HG03025 (cell line): ENCODE results near the gene CST5.
"Not testable (repeated sequence)": the region's sequence is repeated elsewhere in the genome, so short reads cannot be mapped to it uniquely, and the experiment has no call there.

ENCODE experiments used
- ATAC-seq: cut with Tn5 transposase; IDR thresholded peaks from one replicate; pipeline ENCODE4 v1.9.1; 2021; ENCODE audit warnings: mild to moderate bottlenecking, moderate library complexity; ENCODE audit not compliant: unreplicated experiment, low FRiP score

The CST5 gene, protein sequence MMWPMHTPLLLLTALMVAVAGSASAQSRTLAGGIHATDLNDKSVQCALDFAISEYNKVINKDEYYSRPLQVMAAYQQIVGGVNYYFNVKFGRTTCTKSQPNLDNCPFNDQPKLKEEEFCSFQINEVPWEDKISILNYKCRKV

DNA sequence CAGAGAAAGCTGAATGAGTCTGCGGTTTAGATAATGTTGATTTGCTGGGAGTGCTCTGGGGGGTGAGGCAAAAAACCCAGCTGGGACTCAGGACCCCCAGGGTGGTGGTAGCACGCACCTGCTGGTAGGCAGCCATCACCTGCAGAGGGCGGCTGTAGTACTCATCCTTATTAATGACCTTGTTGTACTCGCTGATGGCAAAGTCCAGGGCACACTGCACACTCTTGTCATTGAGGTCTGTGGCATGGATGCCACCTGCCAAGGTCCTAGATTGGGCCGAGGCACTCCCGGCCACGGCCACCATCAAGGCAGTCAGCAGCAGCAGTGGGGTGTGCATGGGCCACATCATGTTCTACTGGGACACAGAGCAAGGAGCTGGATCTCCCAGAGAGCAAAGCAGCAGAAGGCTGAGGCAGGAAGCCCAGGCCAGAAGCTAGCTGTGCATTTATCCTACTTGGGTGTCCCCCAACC lies at the start of gene CST5:
CST5 (minus strand) TSS at position 421 of the 471 bp plus-strand sequence; CDS start at position 349, 72 bp downstream.
- ATAC-seq: no peak

DNA sequence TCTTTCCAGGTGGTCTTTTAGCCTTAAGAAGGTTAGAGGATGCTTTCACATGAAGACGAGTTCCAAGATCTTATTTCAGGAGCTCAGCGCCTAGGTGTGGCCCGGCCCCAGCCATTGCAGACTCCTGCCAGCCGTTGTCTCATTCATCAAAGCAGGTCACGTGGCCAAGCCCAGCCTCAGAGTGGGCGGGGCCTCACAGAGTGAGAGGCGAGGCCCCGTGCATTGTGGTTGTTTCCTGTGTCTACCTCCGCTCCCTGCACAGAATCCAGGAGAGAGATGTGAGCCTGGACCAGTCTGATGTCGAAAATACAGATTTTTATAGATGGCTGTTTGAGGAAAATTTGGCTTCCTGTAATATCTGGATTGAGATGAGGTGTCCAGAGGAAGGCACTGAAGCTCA lies 49.2 kb upstream of the CST5 start:
- ATAC-seq: no peak

DNA sequence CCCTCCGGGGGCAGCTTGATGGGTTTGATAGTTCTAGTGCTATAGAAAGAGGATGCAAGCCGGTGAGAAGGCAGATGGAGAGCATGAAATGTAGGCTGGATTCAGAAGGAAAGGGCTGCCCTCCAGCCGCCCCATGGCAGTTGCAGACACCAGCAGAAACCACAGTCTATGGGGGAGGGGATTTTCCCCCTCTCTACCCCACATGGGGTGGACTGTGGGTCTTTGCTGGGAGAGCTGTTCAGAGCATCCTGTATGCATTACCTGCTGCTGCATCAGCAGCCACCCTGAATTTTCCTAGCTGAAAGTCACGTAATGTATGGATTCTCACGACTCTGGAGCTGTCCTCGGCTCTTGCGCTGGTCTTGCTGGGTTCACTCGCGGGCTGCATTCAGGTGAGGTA lies 48.8 kb upstream of the CST5 start:
- ATAC-seq: no peak

DNA sequence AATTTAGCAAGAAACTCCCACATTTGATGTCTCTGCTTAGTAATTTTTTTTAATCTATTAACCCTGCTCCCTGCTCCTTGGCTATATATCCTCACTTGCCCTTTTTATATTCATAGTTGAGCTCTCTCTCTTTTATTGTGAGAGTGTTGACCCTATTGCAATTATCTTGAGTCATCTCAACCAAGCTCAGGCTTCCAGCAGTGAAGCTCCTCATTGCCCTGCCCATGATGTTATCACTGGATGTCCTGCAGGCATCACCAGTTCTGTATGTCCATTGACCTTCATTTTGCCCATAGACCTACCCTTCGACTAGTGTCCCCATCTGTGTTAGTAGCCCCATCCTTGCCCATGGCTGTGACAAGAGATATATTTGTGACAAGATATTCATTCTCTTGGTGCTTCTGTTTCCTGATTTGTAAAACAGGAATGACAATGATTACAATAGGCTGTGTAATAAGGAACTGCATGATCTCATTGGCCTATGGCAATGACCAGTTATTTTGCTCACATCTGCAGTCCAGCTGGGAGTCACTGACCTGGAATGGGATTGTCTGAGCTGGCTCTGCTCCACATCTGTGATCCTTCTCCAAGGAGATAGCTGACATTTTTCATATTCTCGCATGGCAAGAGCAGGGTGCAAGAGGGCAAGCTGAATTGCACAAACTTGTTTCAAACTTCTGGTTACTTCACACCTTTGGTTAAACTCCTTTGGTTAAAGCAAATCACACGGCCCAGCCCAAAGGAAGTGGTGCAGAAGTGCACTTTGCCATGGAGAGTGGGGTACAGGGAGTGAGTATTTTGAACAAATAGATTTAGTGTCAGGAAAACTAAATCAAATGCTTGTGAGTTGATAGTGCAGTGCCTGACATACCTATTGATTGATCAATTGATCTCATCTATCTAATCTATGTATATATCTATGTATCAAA lies 47.7 kb upstream of the CST5 start:
- ATAC-seq: no peak

DNA sequence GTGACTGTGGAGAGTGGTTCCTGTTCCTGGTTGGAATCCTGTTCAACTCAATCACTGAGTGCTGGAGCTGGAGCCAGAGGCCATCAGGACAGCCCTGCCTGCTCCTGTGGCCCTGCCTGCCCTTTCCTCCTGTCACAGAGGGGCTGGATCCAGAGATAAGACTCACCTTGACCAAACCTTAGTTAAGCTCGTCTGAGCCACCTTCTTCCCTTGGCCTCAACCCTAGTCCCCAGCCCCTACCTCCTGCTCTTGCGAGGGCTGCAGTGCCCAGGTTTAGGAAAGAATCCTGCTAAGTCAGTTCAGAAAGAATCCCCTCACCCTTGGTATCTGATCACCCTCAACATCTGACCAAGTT lies 47.0 kb upstream of the CST5 start:
- no peak for ATAC-seq

DNA sequence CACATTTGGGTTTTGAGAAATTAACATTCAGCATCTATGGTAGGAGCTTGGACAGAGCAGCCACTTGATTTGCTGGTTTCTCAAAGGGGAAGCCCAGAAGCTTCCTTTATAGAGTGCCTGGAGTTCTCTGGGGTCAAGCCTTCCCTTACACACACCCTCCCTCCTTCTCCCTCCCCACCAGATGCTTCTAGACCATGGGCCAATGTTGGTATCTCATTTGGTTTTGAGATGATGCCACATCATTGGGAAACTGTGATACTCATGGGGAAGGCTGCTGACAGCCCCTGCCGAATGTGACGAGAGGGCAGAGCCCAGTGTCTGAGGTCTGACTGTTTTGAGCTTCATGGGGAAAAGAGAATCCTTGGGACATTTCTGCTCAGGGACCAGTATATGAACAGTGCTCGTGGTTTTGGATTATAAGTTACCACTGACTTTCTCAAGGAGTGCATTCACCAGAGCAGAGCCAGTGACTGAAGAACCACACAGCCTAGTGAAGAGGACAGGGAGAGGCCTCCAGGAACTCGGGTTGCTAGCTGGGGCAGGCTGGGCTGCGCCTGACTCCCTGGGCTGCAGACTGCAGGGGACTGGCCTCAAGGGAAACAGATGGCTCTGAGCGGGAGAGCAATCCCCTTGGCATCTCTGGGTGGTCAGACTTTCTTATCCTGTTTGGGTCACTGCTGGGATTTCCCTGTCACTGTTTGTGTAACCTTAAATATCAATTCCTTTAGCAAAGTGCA lies 46.4 kb upstream of the CST5 start:
- ATAC-seq: no peak

DNA sequence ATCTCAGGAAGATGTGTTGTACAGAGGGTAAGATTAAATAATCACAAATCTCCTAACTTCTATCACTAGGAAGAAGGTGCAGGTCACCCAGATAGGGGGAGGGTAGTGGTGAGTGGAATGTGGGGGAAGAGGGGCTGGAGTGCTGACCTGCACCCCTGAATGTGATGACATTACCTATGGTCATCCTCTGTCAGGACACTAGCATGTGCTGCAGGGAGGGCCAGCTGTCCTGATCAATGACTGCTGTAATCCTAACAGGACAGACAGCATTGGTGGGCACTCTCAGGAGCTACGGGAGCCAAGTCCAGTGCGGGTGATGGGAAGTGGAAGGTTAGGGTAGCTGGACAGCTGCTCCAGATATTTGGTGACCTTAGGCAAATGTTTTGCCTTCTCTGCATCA lies 45.2 kb upstream of the CST5 start:
- no peak for ATAC-seq

DNA sequence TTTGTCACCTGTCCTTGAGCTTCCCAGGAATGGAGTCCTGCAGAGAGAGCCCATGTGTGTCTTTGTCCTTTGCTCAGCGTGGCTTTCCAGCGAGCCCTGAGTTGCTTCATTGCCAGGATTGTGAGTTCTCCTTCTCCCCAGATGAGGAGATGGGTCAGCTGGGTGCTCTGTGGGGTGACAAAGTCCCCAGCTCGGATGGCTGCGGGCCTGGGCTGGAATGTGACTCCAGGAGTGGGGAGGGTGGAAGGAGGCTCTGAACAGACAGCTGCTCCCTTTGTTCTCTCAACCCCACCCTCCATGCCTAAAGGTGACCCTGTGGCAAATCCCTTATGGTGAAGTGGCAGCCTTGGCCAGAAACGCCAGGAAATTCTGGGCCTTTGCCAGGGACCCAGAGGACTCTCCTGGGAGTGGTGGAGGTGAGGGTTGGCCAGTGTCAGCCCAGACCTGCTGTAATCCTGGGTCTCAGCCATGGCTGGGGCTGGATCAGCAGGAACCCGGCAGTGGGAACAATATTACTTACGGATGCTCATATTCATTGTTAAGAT lies 44.4 kb upstream of the CST5 start:
- no peak for ATAC-seq

DNA sequence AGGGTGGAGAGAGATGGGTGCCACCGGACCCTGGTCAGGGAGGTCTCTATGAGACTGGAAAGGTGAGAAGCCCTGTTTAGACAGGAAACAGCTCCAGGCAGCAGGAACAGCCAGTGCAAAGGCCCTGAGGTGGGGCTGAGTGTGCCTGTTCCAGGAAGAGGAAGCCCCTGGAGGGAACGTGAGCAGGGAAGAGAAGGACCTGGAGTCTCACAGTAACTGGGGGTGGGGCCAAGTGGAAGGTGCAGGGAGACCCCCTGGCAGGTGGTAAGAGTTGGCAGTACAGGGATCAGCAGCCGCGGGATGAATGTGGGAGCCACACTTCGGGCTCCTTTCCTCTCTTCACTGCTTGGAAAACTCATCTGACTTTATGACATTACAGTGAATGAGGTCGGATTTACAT lies 43.8 kb upstream of the CST5 start:
- no peak for ATAC-seq

DNA sequence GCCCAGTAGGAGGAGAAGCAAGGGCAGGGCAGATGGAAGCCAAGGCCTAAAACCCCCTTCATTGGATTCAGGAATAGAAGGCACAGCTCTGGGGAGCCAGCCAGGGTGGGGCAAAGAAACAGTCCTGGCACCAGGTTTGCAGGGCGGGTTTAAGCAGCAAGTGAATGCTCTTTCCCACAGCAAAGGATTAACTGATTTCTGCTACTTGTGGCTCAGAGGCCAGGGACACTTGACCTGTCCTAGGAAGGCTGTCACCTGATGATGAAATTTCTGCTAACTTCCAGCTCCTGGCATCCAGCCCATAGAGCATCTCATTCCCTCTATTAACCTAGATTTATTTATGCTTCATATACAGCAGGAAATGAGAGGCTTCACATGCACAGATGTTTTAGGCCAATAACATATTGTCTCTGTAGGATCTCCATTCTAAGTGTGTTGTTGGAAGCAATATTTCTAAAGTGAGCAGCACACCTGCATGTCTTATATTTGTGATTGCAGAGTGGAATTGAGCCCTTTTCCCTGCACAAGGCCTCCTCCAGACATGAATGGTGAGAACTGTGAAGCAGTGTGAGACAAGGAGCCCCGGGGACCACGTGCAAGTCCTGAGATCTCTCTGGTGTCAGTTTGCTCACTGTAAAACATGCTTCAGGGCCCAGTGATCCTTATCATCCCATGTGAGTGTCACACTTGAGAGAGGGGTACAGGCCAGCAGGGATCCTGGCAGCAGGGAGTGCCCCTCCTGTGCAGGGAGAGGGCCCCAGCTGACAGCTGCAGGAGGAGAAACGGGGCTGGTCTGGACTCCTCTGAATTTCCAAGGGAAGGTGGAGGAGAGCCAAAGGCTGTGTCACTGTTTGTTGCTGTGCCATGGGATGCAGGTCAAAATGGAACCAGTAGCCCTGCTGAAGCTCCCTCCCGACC lies 41.1 kb upstream of the CST5 start:
- no peak for ATAC-seq

DNA sequence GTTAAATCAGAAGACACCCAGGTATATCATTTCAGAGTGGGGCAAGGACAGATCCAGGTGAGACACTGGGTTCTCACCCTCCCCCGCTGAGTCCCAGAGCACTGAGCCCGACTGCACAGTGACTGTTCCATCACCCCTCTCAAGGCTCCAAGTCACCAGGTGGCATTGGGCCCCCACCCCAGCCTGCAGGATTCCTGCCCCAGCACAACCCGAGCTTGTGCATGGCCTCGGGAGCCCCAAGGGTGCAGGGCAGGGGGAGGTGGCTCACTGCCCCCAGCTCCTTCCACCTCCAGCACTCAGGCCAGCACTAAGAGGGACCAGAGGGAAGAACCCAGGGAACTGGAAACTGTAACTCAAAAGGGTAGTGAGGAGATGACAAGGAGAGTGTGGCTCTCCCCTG lies 39.3 kb upstream of the CST5 start:
- ATAC-seq: no peak

DNA sequence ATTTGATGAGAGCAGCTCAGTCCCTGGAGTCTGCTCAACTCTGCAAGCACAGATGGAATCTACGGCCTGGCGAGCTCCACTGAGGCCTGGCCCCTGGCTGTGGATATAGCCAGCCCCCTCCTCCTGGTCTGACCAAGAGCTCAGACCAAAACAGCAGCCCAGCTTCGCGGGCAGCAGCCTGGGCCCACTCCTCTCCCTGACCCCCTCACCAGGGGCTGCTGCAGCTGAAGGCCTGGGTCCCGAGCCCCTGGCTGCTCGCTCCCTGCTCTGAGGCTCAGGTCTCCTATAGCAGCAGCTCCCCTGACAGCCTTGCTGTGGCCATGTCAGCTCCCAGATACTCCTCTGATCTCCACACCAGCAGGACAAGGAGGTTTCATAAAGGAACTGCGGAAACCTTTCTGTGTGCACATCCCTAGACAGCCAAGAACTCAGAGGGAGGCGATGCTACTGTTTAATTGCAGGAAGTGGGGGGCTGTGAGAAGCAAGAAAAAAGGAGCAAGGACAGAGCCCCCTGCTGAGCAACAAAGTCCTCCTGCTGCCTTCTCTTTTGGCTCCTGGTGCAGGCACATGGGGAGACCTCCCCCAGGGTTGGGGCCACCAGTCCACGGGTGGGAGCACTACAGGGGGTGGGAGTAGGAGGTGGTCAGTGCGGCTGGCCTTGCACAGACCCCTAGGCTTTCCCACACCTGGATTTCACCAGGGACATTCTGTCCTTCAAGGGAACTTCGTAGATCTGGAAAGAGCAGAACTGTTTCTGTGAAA lies 38.7 kb upstream of the CST5 start:
- ATAC-seq: no peak

DNA sequence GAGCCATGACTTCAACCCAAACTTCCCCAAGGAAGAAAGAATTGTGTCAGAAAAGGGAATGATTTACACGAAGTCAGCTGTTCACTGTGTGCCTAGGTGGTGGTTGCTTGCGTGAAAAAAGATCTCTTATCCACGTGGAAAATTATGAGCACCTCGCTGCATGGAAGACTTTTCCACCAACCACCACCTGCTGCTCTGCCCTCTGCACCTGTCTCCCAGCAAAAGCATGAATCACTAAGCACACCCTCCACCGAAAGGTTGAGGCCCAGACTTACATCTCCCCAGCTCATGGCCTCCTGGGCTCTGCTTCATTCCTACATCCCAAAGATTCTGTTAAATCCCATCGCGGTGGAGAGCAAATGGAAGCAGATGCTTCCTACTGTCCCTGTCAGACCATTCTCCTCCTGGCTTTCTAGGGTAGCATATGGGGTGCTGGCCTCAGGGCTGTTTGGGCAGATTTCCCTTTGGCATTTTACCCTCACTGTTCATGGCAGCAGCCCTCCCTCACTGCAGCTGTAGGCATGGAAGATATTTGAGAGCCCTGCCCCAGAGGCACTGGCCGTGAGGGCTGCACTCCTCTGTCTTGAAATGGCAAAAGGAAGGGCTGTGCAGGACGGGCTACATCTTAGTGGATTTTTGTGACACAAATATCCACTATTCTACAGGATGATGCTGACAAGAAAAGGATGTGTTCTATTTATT lies 37.6 kb upstream of the CST5 start:
- no peak for ATAC-seq

DNA sequence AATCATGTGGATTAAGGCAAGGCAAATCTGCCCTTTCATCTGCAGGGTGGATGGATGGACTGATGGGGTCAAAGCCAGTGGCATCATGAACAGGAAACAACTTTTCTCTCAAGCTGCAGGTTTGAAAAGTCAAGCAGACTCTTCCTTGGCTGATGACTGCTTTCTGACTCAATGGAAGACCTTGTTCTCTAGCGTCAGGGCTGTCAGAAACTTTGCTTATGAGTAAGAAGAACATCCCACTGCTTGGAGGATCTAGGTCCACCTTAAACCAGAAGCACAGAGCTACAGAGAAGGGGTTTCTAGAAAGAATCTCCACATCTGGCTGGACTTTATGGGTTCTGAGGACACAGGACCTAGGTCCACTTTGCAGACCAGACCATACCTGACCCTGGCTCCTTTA lies 36.3 kb upstream of the CST5 start:
- no peak for ATAC-seq

DNA sequence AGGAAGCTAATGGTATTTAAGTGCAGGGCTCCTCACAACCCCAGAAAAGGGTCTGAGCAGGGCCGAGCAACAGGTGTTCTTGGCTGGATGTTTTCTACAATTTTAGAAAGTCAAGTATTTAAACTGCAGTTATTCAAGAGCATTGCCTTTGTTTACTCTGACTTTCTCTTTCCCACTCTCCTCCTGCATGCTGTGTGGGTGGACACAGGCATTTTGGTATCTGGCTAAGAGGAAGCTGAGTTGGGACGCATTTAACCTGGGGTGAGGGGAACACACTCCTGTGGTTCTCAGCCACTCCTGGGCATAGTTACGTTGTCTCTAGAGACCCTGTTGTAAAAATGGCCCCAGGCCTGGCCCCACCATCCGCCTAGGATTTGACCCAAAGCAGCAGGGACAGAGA lies 34.9 kb upstream of the CST5 start:
- not testable (repeated sequence) for ATAC-seq

DNA sequence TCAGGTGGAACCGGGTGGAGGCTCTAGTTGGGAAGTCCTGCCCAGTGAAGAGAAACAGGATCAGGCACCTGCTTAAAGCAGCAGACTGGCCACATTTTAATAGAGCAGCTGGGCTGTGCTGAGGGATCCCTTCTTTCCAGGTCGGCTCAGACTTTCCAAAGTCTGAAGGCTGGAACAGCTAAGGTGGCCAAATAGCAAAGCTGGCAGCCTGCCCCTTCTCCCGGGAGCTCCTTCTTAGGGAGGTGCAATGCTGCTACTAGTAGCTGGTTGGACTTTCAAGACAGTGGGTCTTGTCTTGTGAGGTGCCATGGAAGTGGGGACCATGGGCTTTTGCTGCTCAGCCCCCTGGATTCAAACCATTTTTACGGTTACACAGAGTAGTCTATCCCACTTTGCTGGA lies 30.7 kb upstream of the CST5 start:
- ATAC-seq: no peak

DNA sequence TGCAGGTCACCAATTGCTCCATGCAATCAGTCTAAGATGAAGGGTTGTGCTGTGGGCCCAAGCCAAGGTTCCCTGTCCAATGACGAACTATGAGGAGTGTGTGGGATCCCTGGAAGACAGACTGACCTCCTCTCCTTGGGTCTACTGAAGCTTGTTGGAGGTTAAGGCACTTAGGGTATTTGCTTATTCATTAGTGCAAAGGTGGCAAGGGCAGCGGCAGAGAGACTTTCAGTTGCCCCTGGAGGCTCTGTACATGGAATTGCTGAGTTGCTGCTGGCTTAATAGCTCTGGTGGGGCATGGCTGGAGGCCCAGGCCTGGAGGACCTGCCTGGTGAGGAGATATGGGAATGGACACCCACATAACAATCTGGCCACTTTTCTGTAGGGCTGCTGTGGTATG lies 29.8 kb upstream of the CST5 start:
- ATAC-seq: no peak

DNA sequence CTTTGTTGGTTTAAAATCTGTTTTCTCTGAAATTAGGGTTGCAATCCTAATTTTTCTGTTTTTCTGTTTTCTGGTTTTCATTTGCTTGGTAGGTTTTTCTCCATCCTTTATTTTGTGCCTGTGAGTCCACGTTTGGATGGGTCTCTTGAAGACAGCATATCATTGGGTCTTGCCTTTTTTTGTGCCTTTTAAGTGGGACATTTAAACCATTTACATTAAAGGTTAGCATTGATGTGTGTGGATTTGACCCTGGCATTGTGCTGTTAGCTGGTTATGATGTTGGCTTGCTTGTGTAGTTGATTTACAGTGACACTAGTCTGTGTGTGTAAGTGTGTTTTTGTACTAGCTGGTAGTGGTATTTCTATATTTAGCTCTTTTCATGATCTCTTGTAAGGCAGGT lies 28.0 kb upstream of the CST5 start:
- ATAC-seq: no peak

DNA sequence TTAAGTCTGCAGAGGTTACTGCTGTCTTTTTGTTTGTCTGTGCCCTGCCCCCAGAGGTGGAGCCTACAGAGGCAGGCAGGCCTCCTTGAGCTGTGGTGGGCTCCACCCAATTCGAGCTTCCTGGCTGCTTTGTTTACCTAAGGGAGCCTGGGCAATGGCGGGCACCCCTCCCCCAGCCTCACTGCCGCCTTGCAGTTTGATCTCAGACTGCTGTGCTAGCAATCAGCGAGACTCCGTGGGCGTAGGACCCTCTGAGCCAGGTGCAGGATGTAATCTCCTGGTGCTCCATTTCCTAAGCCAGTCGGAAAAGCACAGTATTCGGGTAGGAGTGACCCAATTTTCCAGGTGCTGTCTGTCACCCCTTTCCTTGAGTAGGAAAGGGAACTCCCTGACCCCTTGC lies 22.8 kb upstream of the CST5 start:
- ATAC-seq: not testable (repeated sequence)
